WI38 (cell line): ENCODE results near the gene TMPRSS4.

Source experiments
- H3K4me3 ChIP-seq: 2 replicates; pipeline ENCODE4 v1.5.1; 2011; ENCODE audit warnings: low read depth, mild to moderate bottlenecking, control low read depth, low read length
- TF ChIP-seq, protein P1 (sequence below): IDR thresholded peaks from 2 replicates; pipeline ENCODE4 v1.5.1; 2012; ENCODE audit warnings: low read depth, mild to moderate bottlenecking, control low read depth, low read length

TMPRSS4 gene

GRCh38 chr11:118092907-118093571, 16.2 kb downstream of the TMPRSS4 start:
- H3K4me3 ChIP-seq: no peak overlapping the region
- TF ChIP-seq, protein P1, sequence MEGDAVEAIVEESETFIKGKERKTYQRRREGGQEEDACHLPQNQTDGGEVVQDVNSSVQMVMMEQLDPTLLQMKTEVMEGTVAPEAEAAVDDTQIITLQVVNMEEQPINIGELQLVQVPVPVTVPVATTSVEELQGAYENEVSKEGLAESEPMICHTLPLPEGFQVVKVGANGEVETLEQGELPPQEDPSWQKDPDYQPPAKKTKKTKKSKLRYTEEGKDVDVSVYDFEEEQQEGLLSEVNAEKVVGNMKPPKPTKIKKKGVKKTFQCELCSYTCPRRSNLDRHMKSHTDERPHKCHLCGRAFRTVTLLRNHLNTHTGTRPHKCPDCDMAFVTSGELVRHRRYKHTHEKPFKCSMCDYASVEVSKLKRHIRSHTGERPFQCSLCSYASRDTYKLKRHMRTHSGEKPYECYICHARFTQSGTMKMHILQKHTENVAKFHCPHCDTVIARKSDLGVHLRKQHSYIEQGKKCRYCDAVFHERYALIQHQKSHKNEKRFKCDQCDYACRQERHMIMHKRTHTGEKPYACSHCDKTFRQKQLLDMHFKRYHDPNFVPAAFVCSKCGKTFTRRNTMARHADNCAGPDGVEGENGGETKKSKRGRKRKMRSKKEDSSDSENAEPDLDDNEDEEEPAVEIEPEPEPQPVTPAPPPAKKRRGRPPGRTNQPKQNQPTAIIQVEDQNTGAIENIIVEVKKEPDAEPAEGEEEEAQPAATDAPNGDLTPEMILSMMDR: no peak

GRCh38 chr11:118095493-118095892, 18.6 kb downstream of the TMPRSS4 start:
- no peak overlapping the region for H3K4me3 ChIP-seq
- TF ChIP-seq, protein P1: no peak

GRCh38 chr11:118095967-118096367, 19.1 kb downstream of the TMPRSS4 start:
- no peak overlapping the region for H3K4me3 ChIP-seq
- TF ChIP-seq, protein P1: no peak

GRCh38 chr11:118098996-118099837, 22.3 kb downstream of the TMPRSS4 start:
- no peak overlapping the region for H3K4me3 ChIP-seq
- TF ChIP-seq, protein P1: no peak

- TF ChIP-seq, protein P1: no peak
- H3K4me3 ChIP-seq: no peak overlapping the region
Observed at GRCh38 chr11:118099838-118100556, 23.1 kb downstream of the TMPRSS4 start.

GRCh38 chr11:118100691-118101232, 23.9 kb downstream of the TMPRSS4 start:
- H3K4me3 ChIP-seq: no peak overlapping the region
- TF ChIP-seq, protein P1: no peak
